ENCODE results near the gene CYP17A1.

- no peak for TF ChIP-seq CTCF (IDR thresholded peaks at IDR 0.05)
- peak in 1 of 4 donors; percentile 15 for TF ChIP-seq POLR2AphosphoS5 (IDR thresholded peaks at IDR 0.05)
- TF ChIP-seq POLR2A (IDR thresholded peaks at IDR 0.05) = no peak
These were observed 53.6 kb downstream of the CYP17A1 start for GRCh38 chr10:102783568-102783967.

Data from sigmoid colon (tissue), 4 donors.